ENCODE results near the gene RDH8.

The RDH8 gene, protein sequence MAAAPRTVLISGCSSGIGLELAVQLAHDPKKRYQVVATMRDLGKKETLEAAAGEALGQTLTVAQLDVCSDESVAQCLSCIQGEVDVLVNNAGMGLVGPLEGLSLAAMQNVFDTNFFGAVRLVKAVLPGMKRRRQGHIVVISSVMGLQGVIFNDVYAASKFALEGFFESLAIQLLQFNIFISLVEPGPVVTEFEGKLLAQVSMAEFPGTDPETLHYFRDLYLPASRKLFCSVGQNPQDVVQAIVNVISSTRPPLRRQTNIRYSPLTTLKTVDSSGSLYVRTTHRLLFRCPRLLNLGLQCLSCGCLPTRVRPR

DNA sequence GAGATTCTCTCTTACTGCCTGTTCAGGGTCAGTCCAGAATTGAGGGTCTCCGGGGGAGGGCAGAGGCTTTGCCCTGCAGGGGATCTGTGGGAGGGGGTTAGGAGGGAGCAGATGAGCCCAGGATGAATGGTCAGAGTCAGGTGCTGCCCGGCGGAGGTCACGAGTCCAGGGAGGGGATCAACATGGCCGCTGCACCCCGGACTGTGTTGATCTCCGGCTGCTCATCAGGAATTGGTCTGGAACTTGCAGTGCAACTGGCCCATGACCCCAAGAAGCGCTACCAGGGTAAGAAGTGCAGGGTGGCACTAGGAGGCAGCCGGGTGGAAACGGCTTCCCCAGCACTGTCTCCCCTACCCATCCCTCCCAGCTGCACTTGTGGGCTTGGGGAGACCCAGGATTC is at the start of gene RDH8:
TSS of gene RDH8 (plus strand) at position 168 of the 400 bp plus-strand sequence. CDS start at position 183, 15 bp downstream.
- no peak for DNase-seq

DNA sequence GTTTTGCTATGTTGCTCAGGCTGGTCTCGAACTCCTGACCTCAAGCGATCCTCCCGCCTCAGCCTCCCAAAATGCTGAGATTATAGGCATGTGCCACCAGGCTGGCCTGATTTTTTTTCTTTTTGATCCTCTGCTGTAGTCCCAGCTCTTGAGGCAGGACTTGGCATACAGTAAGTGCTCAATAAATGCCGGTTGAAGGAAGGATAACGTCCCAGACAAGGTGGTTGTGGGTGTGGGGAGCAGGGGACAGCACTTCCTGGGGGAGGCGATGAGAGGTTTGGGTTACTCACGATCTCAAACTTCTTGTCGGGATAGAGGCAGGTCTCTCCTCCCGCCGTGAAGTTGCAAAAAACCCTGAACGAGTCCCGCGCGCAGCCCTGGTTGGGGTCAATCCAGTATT is 47.3 kb upstream of the RDH8 start:
- DNase-seq = no peak

- DNase-seq = no peak
Observed at GRCh38 chr19:9966448-9966847, 46.8 kb upstream of the RDH8 start.

- no peak for DNase-seq
Observed at GRCh38 chr19:9967326-9967725, 46.0 kb upstream of the RDH8 start.

- no peak for DNase-seq
Observed at GRCh38 chr19:9968820-9969687, 44.2 kb upstream of the RDH8 start.

- DNase-seq = no peak
Observed at GRCh38 chr19:9969688-9969975, 43.7 kb upstream of the RDH8 start.

DNA sequence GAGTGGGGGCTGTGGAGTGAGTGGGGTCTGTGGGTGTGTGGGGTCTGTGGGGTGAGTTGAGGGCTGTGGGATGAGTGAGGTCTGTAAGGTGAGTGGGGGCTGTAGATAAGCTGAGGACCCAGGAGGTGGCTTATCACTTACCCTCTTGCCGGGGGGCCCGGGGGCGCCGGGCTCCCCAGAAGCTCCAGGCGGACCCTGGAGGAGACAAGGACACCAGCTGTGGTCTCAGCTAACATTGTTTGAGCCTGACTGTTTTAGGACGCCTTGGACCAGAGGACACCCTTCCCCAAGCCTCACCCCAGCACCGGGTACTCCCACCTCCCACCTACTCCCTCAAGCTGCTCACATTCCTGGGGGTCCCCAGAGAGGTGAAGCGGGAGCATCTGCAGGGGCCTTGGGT is 42.8 kb upstream of the RDH8 start:
- no peak for DNase-seq

- no peak for DNase-seq
Observed at GRCh38 chr19:9971166-9971897, 42.0 kb upstream of the RDH8 start.

DNA sequence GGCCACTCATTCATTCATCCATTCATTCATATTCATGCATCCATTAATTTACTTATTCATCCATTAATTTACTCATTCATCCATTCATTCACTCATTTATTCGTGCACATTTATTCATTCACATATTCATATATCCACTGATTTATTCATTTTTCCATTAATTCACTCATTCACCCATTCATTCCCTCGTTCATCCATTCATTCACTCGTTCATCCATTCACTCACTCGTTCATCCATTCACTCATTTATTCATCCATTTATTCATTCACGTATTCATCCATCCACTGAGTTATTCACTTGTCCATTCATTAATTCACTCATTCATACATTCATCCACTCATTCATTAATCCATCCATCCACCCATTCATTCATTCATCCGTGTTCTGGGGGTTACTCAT is 41.2 kb upstream of the RDH8 start:
- DNase-seq = no peak

DNA sequence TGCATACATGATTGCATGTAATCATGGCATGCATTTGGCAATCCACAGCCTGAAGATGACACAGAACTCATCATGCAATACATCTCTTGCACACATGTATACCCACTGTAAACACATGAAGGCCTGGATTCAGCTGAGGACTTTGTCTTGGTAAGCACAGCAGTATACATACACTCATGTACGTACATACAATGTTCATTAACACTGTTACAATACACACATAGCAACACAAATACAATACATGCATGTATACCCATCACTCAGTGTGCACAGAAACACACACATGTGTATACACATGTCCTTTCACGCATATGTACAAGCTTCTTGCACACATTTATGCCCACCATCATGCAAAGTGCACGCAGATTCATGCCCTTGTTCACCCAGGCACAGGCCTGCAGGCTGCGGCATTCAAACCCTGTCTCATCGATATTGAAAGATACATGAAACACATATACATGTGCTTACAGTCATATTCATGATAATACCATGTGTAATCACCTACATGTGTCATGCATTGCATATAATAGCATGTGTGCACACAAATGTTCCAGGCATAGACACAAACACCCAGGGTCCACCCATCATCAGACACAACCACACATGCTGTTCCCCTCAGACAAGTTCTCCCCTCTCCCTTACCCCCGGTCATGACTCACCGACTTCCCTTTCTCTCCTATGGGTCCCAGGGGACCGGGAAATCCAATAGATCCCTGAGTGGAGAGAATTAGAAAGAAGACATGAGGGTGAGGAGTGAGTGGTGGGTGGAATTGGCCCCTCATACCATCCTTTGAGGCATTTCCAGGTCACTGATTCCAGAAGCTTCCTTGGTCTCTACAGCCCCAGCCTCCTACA is 31.6 kb upstream of the RDH8 start:
- DNase-seq = no peak

DNA sequence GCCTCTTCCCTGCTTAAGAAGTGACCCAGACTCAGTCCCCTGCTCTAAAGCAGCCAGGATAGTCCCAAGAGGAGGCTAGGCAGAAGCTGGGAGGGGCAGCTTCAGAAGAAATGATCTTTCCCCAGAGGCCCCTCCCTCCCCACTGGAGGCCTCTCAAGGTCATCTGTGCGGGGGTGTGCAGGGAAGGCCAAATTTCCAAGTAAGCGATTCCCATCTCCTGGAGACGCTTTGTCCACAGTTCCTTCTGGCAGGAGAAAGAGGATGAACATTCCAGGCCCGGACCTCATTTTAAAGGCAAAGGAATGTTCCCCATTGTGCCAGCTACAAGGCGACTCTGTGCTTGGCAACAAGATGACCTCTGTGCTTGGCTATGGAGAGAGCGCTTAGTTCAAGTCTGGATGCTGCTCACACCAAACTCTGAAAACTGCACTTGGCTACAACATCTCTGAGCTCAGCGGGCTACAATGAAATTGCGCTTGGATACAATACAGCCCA is 26.4 kb upstream of the RDH8 start:
- DNase-seq = no peak

- no peak for DNase-seq
Observed at GRCh38 chr19:9989504-9989903, 23.8 kb upstream of the RDH8 start.

DNA sequence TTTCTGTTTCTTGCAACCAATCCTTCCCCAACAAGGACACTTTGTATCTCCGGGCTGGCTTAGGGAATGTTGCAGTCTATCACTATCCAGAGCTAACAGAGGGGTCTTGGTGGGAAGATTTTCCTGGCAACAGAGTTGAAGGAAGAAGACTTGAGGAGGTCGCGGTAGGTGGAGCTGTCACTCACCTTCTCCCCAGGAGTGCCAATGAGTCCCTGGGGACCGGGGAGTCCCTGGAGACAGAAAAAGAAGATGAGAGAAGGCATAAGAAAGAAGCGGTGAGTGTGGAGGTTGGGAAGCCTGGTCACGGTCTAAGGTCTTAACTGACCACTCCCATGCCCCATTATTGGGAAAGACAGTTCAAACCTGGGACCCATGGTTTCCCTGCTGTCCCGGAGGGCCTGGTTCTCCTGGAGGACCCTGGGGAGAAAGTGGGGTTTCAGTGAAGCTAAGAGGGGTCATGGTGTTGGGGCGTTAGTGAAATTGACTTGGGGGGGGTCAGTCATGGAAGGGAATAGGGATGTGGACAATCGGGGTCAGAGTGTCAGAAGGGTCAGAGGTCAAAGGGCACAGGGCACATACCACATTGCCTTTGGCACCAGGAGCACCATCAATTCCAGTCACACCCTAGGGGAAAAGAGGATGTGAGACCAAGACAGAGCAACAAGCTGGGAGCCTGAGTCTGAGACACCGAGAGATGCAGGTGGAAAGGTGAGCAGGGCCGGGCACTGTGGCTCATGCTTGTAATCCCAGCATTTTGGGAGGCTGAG is 21.7 kb upstream of the RDH8 start:
- no peak for DNase-seq

- no peak for DNase-seq
Observed at GRCh38 chr19:9995084-9995483, 18.2 kb upstream of the RDH8 start.

DNA sequence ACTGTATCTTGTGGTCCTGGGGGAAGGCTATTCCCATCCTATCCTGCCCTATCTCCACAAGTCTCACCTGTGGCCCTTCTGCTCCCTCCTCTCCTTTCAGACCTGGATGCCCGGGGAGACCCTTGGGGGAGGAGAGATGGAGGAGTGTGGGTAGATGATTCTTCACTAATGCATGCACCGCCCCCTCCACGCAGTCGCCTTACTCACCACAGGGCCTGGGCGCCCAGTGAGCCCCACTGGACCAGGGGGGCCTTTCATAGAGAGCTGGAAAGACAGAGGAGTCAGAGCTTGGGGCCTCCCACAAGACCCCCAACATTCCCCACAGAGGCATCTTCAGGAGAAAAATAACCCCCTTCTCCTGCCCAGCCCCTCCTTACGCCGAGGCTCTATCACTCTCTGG is 17.3 kb upstream of the RDH8 start:
- no peak for DNase-seq

DNA sequence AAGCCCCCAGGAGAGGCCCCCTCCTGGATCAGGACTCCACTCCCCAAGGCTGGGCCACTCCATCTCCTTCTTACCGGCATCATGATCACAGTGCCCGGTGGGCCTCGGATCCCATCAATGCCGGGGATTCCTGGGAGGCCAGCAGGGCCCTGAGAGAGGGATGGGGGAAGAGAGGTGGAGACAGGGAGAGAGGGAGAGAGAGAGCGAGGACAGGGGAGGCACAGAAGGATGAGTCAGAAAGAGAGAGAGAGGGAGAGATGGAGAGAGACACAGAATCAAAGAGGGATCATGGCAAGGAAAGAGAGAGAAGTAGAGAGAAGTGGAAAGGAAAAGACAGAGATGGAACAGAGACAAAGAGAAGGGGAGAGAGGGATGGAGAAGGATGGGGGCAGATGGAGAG is 16.7 kb upstream of the RDH8 start:
- no peak for DNase-seq

DNA sequence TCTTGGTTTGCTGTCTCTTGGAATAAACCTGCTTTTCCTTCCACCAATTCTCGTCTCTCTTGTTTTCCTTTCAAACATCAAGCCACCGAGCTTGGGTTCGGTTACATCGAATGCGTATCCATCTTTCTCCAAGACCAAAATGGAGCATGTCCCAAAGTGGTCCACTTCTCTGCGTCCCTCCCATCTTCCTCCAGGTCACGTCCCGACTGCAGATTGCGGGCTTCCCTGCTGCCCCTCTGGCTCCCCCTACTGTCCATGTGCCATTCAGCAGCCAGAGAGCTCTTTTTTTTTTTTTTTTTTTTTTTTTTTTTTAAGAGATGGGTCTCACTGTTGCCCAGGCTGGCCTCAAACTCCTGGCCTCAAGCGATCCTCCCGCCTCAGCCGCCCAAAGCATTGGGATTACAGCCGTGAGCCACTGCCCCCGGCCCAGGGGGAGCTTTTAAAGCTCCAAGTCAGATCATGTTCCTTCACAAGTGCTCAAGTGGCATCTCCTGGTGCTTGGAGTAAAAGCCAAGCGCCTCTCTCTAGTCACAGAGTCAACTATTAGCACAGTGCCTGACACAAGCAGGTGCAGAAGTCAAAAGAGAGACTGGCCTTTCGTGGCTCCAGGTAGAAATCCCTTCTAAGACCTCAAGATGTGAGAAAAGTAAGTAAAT is 13.0 kb upstream of the RDH8 start:
- no peak for DNase-seq

- no peak for DNase-seq
Observed at GRCh38 chr19:10001899-10002298, 11.4 kb upstream of the RDH8 start.

DNA sequence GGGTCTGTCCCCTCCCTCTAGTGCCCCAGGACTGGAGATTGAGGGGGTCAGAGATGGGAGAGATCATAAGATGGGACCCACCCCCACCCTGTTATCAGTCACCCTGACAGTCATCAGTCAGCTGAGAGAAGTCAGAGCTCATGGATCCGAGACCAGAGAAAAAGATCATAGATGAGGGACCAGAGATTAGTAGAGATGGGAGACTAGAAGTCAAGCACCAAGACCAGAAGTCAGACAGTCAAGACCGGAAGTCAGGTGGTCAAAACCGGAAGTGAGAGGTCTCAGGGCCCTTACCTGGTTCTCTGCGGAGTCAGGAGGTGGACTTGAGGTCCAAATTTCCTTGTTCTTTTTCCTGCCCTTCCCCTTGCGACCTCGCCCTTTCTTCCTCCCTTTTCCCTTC is 10.0 kb upstream of the RDH8 start:
- no peak for DNase-seq

DNA sequence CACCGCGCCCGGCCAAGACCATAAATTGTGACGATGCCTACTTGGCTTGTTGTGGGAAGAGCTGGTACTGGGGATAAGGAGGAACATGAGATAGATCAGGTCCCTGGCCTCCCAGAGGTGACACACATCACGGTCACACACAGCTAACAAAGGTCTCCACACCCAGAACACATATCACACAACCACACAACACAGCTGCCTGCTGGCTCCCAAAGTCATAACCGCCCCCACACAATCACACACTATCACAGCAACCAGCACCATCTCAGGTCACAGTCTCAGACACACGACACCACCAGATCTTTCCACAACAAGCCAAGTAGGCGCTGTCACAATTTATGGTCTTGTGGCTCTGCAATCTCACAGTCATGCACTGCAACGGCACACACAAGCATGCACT is 8.7 kb upstream of the RDH8 start:
- no peak for DNase-seq

- no peak for DNase-seq
Observed at GRCh38 chr19:10005632-10006334, 7.5 kb upstream of the RDH8 start.

All from NCI-H526 treated with DMSO at 0.1 percent for 48 hours (cell line).